Effector memory CD8-positive, alpha-beta T cell (primary cell): ENCODE measurements around the gene CLDND2.
A peak's percentile ranks its signal among the peaks of the same experiment; 100 is the strongest.

ENCODE experiments used
- ATAC-seq: fragments of 150-1000 bp; cut with Tn5 transposase; replicated peaks from 2 replicates; pipeline ENCODE4 v1.10.0; 2021; ENCODE audit warnings: mild to moderate bottlenecking, moderate library complexity
- DNase-seq, 3 experiments: peaks; one replicate each; pipeline ENCODE4 v3.0.0; 2021
- H3K27ac Mint-ChIP-seq, 2 donors: one replicate each; pipeline ENCODE4 v1.8.0; 2022; ENCODE audit warnings: mild to moderate bottlenecking in 2 of 2, mixed read lengths in 2 of 2, moderate library complexity in 2 of 2
- H3K27me3 Mint-ChIP-seq, 2 donors: one replicate each; pipeline ENCODE4 v1.8.0; 2022; ENCODE audit warnings: mixed read lengths in 2 of 2
- H3K36me3 Mint-ChIP-seq: one replicate; pipeline ENCODE4 v1.8.0; 2022; ENCODE audit warnings: mild to moderate bottlenecking, moderate library complexity, mixed read lengths; ENCODE audit not compliant: insufficient read depth
- H3K4me1 Mint-ChIP-seq, 2 donors: one replicate each; pipeline ENCODE4 v1.8.0; 2022; ENCODE audit warnings: low read depth in 2 of 2, mixed read lengths in 2 of 2
- H3K4me3 Mint-ChIP-seq, 2 donors: one replicate each; pipeline ENCODE4 v1.8.0; 2022; ENCODE audit warnings: mild to moderate bottlenecking in 2 of 2, mixed read lengths in 2 of 2, moderate library complexity in 2 of 2
- H3K9me3 Mint-ChIP-seq, 2 donors: one replicate each; pipeline ENCODE4 v1.8.0; 2022; ENCODE audit warnings: mixed read lengths in 2 of 2

Gene CLDND2

GRCh38 chr19:51372021-51372648 lies 3.3 kb upstream of the CLDND2 start:
- H3K27ac Mint-ChIP-seq, result peak overlapping the region; percentile 78 to 95

GRCh38 chr19:51371186-51371690 lies 2.4 kb upstream of the CLDND2 start:
- ATAC-seq (no peak), DNase-seq (no peak)
- H3K27ac Mint-ChIP-seq, result peak overlapping the region; percentile 78 to 95
- peaks cover 59% of the 10 kb centered on the region for H3K36me3 Mint-ChIP-seq
- peaks cover 62 to 85% of the 10 kb centered on the region in 2 donors for H3K4me1 Mint-ChIP-seq
- H3K4me3 Mint-ChIP-seq, result peak overlapping the region; percentile 89 to 97
- peaks cover 0 to 4% of the 10 kb centered on the region in 2 donors for H3K9me3 Mint-ChIP-seq
- no peaks in the 10 kb centered on the region for H3K27me3 Mint-ChIP-seq

More at GRCh38 chr19:51372021-51372648, 3.3 kb upstream of the CLDND2 start:
- Mint-ChIP-seq H3K27me3 (no peaks in the 10 kb centered on the region), H3K4me1 (peaks cover 60 to 85% of the 10 kb centered on the region in 2 donors), H3K9me3 (peaks cover 0 to 4% of the 10 kb centered on the region in 2 donors), H3K36me3 (peaks cover 54% of the 10 kb centered on the region), H3K4me3 (peak overlapping the region; percentile 89 to 97)
- ATAC-seq (no peak), DNase-seq (no peak)

GRCh38 chr19:51370230-51370629 lies 1.4 kb upstream of the CLDND2 start:
- peaks cover 59% of the 10 kb centered on the region for H3K36me3 Mint-ChIP-seq
- peaks cover 0 to 4% of the 10 kb centered on the region in 2 donors for H3K9me3 Mint-ChIP-seq
- ATAC-seq, result no peak
- H3K4me3 Mint-ChIP-seq, result peak overlapping the region; percentile 89 to 97
- peaks cover 63 to 83% of the 10 kb centered on the region in 2 donors for H3K4me1 Mint-ChIP-seq
- no peak for DNase-seq
- peak overlapping the region; percentile 78 to 95 for H3K27ac Mint-ChIP-seq
- H3K27me3 Mint-ChIP-seq, result no peaks in the 10 kb centered on the region

- H3K36me3 Mint-ChIP-seq, result peaks cover 56% of the 10 kb centered on the region
- H3K27ac Mint-ChIP-seq, result peak overlapping the region; percentile 94 to 95
- H3K27me3 Mint-ChIP-seq, result no peaks in the 10 kb centered on the region
- H3K4me3 Mint-ChIP-seq, result peak overlapping the region; percentile 89 to 97
- ATAC-seq, result peak; percentile 58
- H3K9me3 Mint-ChIP-seq, result no peaks in the 10 kb centered on the region
- peaks cover 56 to 79% of the 10 kb centered on the region in 2 donors for H3K4me1 Mint-ChIP-seq
- peak; percentile 90 to 94 (median 92) for DNase-seq
Observed at GRCh38 chr19:51367565-51368365, 1.0 kb downstream of the CLDND2 start.

- Mint-ChIP-seq H3K4me3 (peak overlapping the region; percentile 89 to 97), H3K4me1 (peaks cover 56 to 79% of the 10 kb centered on the region in 2 donors), H3K9me3 (no peaks in the 10 kb centered on the region), H3K36me3 (peaks cover 51% of the 10 kb centered on the region), H3K27ac (peak overlapping the region; percentile 94 to 95), H3K27me3 (no peaks in the 10 kb centered on the region)
- ATAC-seq, result no peak
- no peak for DNase-seq
Observed at GRCh38 chr19:51367255-51367564, 1.6 kb downstream of the CLDND2 start.

- Mint-ChIP-seq H3K27ac (peak overlapping the region; percentile 94 to 95), H3K9me3 (no peaks in the 10 kb centered on the region), H3K36me3 (peaks cover 50% of the 10 kb centered on the region), H3K4me3 (peak overlapping the region; percentile 89 to 97), H3K4me1 (peaks cover 56 to 75% of the 10 kb centered on the region in 2 donors), H3K27me3 (no peaks in the 10 kb centered on the region)
- ATAC-seq (peak; percentile 32), DNase-seq (peak; percentile 76 to 82 (median 78))
Observed at GRCh38 chr19:51366389-51367254, 2.2 kb downstream of the CLDND2 start.

GRCh38 chr19:51365965-51366388 lies 2.8 kb downstream of the CLDND2 start, which contains the start of gene ETFB:
Gene ETFB (minus strand): TSS chr19:51366388. CDS start chr19:51366326, 62 bp downstream.
- Mint-ChIP-seq H3K27me3 (no peaks in the 10 kb centered on the region), H3K4me1 (peaks cover 54 to 69% of the 10 kb centered on the region in 2 donors), H3K36me3 (peaks cover 43% of the 10 kb centered on the region), H3K27ac (peak within 1 kb of the TSS; percentile 94 to 95), H3K4me3 (peak within 1 kb of the TSS; percentile 89 to 97), H3K9me3 (no peaks in the 10 kb centered on the region)
- DNase-seq, result no peak
- no peak for ATAC-seq

- peak overlapping the region; percentile 89 to 97 for H3K4me3 Mint-ChIP-seq
- peak overlapping the region; percentile 94 to 95 for H3K27ac Mint-ChIP-seq
- peaks cover 41% of the 10 kb centered on the region for H3K36me3 Mint-ChIP-seq
- no peaks in the 10 kb centered on the region for H3K27me3 Mint-ChIP-seq
- H3K4me1 Mint-ChIP-seq, result peaks cover 48 to 63% of the 10 kb centered on the region in 2 donors
- ATAC-seq, result peak; percentile 6
- no peak for DNase-seq
- no peaks in the 10 kb centered on the region for H3K9me3 Mint-ChIP-seq
Observed at GRCh38 chr19:51365211-51365964, 3.4 kb downstream of the CLDND2 start.

GRCh38 chr19:51364200-51365106 lies 4.3 kb downstream of the CLDND2 start:
- H3K36me3 Mint-ChIP-seq, result peaks cover 37% of the 10 kb centered on the region
- peaks cover 44 to 54% of the 10 kb centered on the region in 2 donors for H3K4me1 Mint-ChIP-seq
- no peaks in the 10 kb centered on the region for H3K27me3 Mint-ChIP-seq
- H3K9me3 Mint-ChIP-seq, result no peaks in the 10 kb centered on the region
- DNase-seq (no peak), ATAC-seq (no peak)
- H3K4me3 Mint-ChIP-seq, result peak overlapping the region; percentile 2 to 50
- peak overlapping the region in 1 of 2 donors; percentile 73 for H3K27ac Mint-ChIP-seq

- no peaks in the 10 kb centered on the region for H3K27me3 Mint-ChIP-seq
- H3K36me3 Mint-ChIP-seq, result peaks cover 17% of the 10 kb centered on the region
- no peak for DNase-seq
- ATAC-seq, result no peak
- H3K9me3 Mint-ChIP-seq, result no peaks in the 10 kb centered on the region
- no peak overlapping the region for H3K4me3 Mint-ChIP-seq
- no peak overlapping the region for H3K27ac Mint-ChIP-seq
- H3K4me1 Mint-ChIP-seq, result peaks cover 29 to 32% of the 10 kb centered on the region in 2 donors
Observed at GRCh38 chr19:51361239-51361638, 7.6 kb downstream of the CLDND2 start.

GRCh38 chr19:51359294-51359693 lies 9.5 kb downstream of the CLDND2 start:
- DNase-seq (no peak), ATAC-seq (no peak)
- H3K27ac Mint-ChIP-seq, result peak overlapping the region in 1 of 2 donors; percentile 46
- no peak overlapping the region for H3K4me3 Mint-ChIP-seq
- H3K36me3 Mint-ChIP-seq, result peaks cover 10% of the 10 kb centered on the region
- peaks cover 19 to 20% of the 10 kb centered on the region in 2 donors for H3K4me1 Mint-ChIP-seq
- H3K27me3 Mint-ChIP-seq, result no peaks in the 10 kb centered on the region
- no peaks in the 10 kb centered on the region for H3K9me3 Mint-ChIP-seq

GRCh38 chr19:51357952-51358351 lies 10.9 kb downstream of the CLDND2 start:
- DNase-seq (no peak), ATAC-seq (no peak)
- Mint-ChIP-seq H3K27ac (no peak overlapping the region), H3K27me3 (no peaks in the 10 kb centered on the region), H3K4me1 (peaks cover 8 to 9% of the 10 kb centered on the region in 2 donors), H3K4me3 (no peak overlapping the region), H3K36me3 (peaks cover 7% of the 10 kb centered on the region), H3K9me3 (no peaks in the 10 kb centered on the region)
